ENCODE data around the gene CNTN4.
"Not testable (repeated sequence)": the region's sequence is repeated elsewhere in the genome, so short reads cannot be mapped to it uniquely, and the experiment has no call there.

CNTN4 gene

DNA sequence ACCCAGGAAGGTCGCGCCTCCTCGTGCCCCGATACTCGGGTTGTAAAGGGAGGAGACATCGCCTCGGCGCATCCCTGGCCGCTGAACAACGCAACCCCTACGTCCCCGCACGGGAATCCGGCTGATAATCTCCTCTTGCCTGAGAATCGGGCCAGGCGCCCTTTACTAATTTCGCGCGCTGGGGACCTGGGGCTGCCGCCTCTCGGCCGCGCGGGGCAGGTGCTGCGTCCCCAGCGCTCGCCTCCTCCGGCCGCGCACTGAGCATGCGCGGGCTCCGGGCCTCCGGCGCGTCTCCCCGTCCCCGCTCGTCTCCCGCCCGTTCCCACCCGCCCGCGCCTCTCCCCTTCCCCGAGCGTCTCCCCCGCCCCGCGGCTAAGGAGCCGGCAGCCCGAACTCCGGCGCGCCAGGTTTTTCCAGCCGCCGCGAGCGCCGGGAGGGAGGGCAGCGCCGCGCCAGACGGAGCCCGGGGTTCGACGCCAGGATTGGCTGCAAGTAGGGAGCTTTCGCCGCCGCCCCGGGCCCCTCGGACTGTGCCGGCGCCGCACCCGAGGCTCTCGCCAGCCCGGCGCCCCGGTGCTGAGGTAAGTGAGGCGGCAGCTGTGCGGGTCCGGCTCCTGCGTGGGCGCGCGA, at the start of gene CNTN4:
CNTN4 (plus strand) TSS at position 469 of the 630 bp plus-strand sequence.
- DNase-seq (ENCODE audit: low read depth) = no peak

DNA sequence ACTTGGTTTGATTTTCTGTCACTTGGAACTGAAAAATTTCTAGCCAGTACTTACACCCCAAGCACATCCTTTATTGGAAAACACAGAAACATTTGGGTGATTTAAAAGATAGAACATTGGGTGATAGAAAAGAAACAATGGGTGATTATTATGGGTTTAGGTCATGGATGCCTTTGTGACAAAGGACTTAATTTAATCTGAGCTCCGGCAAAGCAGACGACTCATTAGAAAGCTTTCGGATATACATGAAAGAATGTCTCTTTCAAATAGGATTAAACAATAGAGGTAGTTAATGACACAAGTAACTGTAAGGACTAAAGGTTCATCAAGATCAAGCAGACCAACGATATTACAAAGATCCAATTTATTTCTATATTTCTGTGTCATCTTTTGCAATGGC, 37.3 kb upstream of the CNTN4 start:
- DNase-seq (ENCODE audit: low read depth) = no peak

GRCh38 chr3:2071531-2071930, 27.1 kb upstream of the CNTN4 start:
- DNase-seq (ENCODE audit: low read depth) = no peak

DNA sequence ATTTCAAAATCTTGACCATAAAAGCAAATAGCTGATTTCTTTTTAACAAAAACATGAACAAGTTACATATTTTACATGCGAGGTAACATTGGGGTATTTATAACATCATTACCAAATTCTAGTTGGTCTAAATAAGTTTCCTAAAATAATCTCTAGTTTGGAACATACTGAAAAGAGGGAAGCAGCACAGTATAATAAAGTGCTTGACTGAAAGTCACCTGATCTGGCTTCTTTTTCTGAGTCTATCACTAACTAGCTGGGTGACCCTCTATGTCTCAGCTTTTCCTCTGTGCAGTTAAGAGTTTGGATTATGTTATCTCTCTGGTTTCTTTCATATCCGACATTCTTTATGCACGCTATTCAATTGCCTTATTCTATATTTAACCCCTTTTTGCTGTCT, 19.8 kb upstream of the CNTN4 start:
- DNase-seq (ENCODE audit: low read depth) = no peak

GRCh38 chr3:2082871-2083480, 15.7 kb upstream of the CNTN4 start:
- DNase-seq (ENCODE audit: low read depth) = no peak

DNA sequence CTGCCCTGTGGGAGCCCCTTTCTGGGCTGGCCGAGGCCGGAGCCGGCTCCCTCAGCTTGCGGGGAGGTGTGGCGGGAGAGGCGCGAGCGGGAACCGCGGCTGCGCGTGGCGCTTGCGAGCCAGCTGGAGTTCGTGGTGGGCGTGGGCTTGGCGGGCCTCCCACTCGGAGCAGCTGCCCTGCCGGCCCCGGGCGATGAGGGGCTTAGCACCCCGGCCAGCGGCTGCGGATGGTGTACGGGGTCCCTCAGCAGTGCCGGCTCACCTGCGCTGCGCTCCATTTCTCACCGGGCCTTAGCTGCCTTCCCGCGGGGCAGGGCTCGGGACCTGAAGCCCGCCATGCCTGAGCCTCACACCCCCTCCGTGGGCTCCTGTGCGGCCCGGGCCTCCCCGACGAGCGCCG, 15.1 kb upstream of the CNTN4 start:
- not testable (repeated sequence) for DNase-seq (ENCODE audit: low read depth)

DNA sequence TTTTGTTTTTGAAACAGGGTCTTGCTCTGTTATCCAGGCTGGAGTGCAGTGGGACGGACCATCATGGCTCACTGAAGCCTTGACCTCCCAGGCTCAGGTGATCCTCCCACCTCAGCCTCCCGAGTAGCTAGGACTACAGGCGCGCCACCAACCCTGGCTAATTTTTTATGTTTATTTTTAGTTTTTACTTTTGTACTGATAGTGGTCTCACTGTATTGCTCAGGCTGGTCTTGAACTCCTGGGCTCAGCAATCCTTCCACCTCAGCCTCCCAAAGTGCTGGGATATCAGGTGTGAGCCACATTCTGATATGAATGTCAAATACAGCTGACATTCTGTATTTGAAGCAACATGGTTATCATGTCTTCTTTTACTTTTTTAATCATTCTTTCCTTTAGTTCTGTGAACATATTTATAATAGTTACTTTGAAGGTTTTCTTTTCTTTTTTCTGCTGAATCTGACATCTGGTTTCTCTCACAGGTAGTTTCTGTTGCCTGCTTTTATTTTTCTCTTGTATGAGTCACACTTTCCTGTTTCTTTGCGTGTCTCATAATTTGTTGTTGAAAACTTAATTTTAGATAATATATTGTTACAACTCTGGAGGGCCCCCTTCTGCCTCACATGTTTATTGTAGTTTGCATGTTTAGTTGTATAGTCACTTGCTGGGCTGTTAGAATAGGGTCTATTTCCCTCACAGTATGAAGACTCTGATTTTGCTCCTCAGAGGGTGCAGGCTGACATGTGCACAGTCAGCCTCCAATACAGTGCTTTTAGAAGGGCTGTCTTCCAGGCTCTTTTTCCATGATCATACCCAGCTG, 8.4 kb upstream of the CNTN4 start:
- DNase-seq (ENCODE audit: low read depth) = no peak

DNA sequence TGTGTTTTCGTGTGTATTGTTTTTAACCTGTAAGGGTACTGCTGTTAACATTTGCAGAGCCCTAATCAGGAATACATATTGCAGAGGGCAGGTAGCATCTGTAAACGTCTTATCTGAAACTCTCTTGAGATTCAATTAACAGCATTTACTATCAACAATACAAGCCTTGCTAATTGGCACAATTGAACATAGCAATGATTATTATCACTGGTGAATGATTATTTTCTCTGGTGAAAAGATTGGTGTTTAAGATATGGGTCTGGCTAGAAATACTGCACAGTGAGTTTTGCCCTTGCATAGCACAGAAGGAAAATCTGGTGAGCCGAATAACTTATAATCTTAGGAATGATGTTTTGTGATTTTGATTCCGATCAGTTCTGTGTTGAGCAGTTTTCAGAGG, 5.9 kb upstream of the CNTN4 start:
- no peak for DNase-seq (ENCODE audit: low read depth)

GRCh38 chr3:2094941-2095340, 3.7 kb upstream of the CNTN4 start:
- DNase-seq (ENCODE audit: low read depth) = no peak

GRCh38 chr3:2096216-2096615, 2.5 kb upstream of the CNTN4 start:
- DNase-seq (ENCODE audit: low read depth) = no peak

- DNase-seq (ENCODE audit: low read depth) = no peak
These were observed 950 bp upstream of the CNTN4 start for GRCh38 chr3:2097641-2098191.

DNA sequence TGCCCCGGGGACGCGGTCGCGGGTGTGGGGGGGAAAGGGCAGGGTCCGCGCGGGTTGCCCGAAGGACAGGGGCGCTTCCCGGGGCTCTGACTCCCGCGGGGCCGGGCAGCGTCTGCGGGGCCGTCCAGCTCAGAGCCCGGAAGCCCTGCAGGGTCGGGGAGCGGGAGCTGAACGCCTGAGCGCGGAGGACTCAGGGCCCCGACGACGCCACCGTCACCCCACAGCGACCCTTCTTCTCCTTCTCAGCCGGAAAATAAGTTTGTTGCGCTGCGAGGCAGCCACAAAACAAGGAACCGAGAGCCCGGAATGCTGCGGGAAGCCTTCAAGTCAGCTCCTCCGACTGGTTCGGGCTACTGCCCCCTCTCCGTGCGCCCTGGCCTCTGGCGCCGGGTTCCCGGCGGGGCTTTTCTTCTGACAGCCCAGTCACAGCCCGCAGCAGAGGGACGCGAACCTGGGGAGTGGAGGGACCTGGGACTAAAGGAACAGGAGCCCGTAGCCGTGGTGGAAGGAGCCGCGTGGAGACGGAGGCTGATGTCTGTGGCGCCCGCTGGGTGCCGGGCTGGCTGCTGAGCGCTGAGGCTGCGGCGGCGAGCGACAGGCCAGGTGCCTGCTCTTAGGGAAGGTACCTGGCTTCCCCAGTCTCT, 484 bp downstream of the CNTN4 start:
- DNase-seq (ENCODE audit: low read depth) = no peak

GRCh38 chr3:2099779-2100191, 1.1 kb downstream of the CNTN4 start:
- DNase-seq (ENCODE audit: low read depth) = no peak

- no peak for DNase-seq (ENCODE audit: low read depth)
These were observed 7.8 kb downstream of the CNTN4 start for GRCh38 chr3:2106438-2106837.

DNA sequence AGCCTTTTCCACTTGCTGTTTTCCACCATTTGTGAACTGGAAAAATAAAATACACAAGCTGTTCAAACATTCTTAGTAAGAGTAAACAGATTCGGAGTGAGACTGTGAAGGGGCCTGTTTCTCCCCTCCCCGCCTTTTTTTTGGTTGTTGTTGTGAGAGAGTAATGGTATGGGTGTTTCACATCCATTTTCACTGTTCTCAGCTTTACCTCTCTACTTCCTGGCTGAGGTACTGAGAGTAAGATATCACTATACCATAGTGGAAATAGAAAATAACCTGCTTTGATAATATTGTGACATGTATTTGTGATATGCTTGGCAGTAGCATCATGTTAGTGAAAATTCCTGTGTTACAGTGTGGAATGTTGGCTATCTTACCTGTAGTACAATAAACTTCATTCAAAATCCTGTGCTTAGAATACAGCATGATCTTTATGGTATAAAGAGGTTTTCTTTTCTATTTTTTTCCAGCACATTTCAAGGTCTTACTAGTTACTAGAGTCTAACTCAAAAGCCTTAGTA, 12.0 kb downstream of the CNTN4 start:
- no peak for DNase-seq (ENCODE audit: low read depth)

GRCh38 chr3:2114617-2115275, 16.1 kb downstream of the CNTN4 start:
- DNase-seq (ENCODE audit: low read depth) = no peak

DNA sequence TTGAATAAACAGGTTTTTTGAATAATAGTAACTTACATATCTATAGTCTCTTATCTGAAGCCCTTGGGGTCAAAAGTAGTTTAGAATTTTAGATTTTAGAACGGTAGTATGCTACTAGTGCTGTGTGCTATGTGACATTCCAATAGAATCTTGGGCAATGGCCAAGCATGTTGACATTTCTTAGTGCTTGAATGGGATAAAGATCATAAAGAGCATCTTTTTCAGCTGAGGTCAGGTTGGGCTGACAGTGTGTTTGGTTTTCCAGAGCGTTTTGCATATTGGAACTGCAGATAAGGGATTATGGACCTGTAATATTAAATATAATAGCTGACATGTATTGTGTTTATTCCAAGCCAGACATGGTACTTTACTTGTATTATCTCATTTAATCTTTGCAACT, 32.1 kb downstream of the CNTN4 start:
- no peak for DNase-seq (ENCODE audit: low read depth)

DNA sequence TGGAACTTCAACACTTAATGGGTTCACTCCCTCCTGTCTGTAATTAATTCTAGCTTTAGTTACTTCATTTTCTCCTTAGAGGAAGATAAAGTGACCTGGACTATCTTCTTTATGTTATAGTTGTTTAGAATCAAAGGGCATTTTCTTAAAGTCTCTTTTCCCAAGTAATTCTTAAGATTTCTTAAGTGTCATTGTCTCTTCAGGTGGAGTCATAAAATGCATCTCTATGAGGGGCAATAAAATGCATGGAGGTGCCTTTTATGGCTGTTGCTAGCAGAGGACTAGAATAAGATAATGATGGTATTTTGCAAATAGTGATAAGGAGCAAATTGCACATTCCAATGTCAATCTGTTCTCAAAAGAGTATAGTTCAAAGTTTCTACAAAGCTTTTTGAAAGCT, 34.5 kb downstream of the CNTN4 start:
- DNase-seq (ENCODE audit: low read depth) = no peak

GRCh38 chr3:2137651-2138050, 39.0 kb downstream of the CNTN4 start:
- DNase-seq (ENCODE audit: low read depth) = no peak

DNA sequence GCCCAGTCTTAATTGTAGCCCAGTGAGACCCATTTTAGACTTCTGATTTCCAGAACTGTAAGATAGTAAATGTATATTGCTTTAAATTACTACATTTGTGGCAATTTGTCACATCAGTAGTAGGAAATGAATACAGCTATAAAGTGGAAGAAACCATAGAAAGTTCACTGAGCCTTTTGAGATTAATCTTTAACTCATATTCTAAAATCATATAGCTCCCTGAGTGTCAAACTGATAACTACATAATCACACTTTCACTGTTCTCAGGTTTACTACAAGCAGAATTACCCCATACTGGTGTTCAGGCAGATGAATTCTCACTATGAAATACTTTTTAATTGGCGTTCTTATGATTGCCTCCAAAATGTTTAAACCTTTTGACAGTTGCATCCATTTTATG, 42.8 kb downstream of the CNTN4 start:
- DNase-seq (ENCODE audit: low read depth) = no peak

DNA sequence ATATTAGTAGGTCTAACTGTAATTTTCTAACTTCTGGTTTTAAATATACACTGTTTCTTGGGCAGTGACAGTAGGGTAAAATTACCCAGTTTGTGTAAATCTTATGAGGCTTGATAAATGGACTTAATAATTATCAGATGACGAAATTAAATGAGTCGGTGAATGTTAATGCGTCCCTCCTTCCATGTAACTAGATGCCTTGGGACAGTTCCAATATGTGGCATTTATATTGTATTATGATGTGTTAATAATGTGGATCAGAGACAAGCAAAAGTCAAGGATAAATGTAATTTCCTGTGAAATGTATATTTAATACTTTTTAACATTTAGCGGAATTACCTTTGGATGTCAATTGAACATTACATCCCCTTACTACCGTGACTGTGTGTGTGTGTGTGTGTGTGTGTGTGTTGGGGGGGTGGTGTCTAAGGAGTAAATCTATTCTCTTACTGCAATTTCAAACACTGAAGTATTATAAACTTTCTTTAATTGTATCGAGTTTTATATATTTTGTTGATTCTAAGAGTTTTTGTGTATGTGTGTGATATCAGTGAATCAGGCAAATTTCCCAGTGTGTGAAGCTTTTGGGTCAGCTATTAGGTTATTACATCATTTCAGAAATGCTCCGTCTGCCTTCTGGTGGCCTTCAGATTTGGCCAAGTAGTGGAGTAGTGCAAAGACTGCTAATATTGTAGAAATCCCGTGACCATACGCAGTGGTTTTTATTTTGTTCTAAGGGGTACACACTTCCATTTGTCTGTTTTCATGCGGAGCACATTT, 50.1 kb downstream of the CNTN4 start:
- no peak for DNase-seq (ENCODE audit: low read depth)
